Liver (tissue), 9 donors: ENCODE data around the gene FHL5. TPM values are rescaled to one million over a fixed set of nuclear protein-coding genes. Genes with fewer than 3 reads are reported as not detected.
"Not testable (repeated sequence)": the region's sequence is repeated elsewhere in the genome, so short reads cannot be mapped to it uniquely, and the experiment has no call there.

Experiments used
- DNase-seq: peaks from one replicate; pipeline ENCODE4 v3.0.0-alpha.2; 2017; ENCODE audit warnings: low spot score
- H3K27ac ChIP-seq, 2 donors: one replicate each; pipeline ENCODE4 v1.7.0; 2013; ENCODE audit warnings: inconsistent platforms in 2 of 2, low read length in 2 of 2, control low read depth in 1 of 2, low read depth in 1 of 2, mild to moderate bottlenecking in 1 of 2
- H3K27me3 ChIP-seq, 4 donors: one replicate each; pipeline versions ENCODE4 v1.6.1 to v1.7.0; 2013; ENCODE audit warnings: low read length in 3 of 4, inconsistent platforms in 1 of 4, mild to moderate bottlenecking in 1 of 4, moderate library complexity in 1 of 4; ENCODE audit not compliant: control insufficient read depth in 4 of 4, insufficient read depth in 4 of 4
- H3K36me3 ChIP-seq, 4 donors: one replicate each; pipeline versions ENCODE4 v1.6.1 to v1.7.0; 2013; ENCODE audit warnings: low read length in 3 of 4, mild to moderate bottlenecking in 3 of 4, low read depth in 1 of 4, moderate library complexity in 1 of 4; ENCODE audit not compliant: control insufficient read depth in 4 of 4, insufficient read depth in 3 of 4
- H3K4me1 ChIP-seq, 4 donors: one replicate each; pipeline versions ENCODE4 v1.6.1 to v1.7.0; 2013; ENCODE audit warnings: low read length in 3 of 4, mild to moderate bottlenecking in 3 of 4, moderate library complexity in 1 of 4; ENCODE audit not compliant: control insufficient read depth in 4 of 4, insufficient read depth in 4 of 4
- H3K4me3 ChIP-seq, 3 donors: one replicate each; pipeline versions ENCODE4 v1.6.1 to v1.7.0; 2013; ENCODE audit warnings: low read length in 3 of 3, control low read depth in 1 of 3, low read depth in 1 of 3, mild to moderate bottlenecking in 1 of 3
- H3K9ac ChIP-seq, 2 donors: one replicate each; pipeline ENCODE4 v1.7.0; 2013; ENCODE audit warnings: low read length in 2 of 2, mild to moderate bottlenecking in 2 of 2, moderate library complexity in 2 of 2, control low read depth in 1 of 2, low read depth in 1 of 2
- H3K9me3 ChIP-seq, 4 donors: one replicate each; pipeline versions ENCODE4 v1.6.1 to v1.7.0; 2013; ENCODE audit warnings: low read length in 3 of 4; ENCODE audit not compliant: control insufficient read depth in 4 of 4
- FOXA1 ChIP-seq: IDR thresholded peaks from 2 replicates; pipeline ENCODE4 v1.6.1; 2016; ENCODE audit warnings: antibody characterized with exemption
- FOXA2 ChIP-seq: IDR thresholded peaks from 2 replicates; pipeline ENCODE4 v1.6.1; 2016; ENCODE audit warnings: antibody characterized with exemption
- GABPA ChIP-seq, 2 donors: IDR thresholded peaks in 1 of 2; conservative IDR thresholded peaks in 1 of 2; 2 replicates each; pipeline ENCODE4 v1.6.1; 2016; ENCODE audit warnings: antibody characterized with exemption in 2 of 2, mild to moderate bottlenecking in 1 of 2, moderate library complexity in 1 of 2
- HNF4A ChIP-seq, 2 donors: conservative IDR thresholded peaks; 2 replicates each; pipeline ENCODE4 v1.6.1; 2016; ENCODE audit warnings: antibody characterized with exemption in 2 of 2, mild to moderate bottlenecking in 2 of 2
- HNF4G ChIP-seq: IDR thresholded peaks from 2 replicates; pipeline ENCODE4 v1.6.1; 2016; ENCODE audit warnings: antibody characterized with exemption
- JUND ChIP-seq, 2 donors: IDR thresholded peaks; 2 replicates each; pipeline ENCODE4 v1.6.1; 2016; ENCODE audit warnings: antibody characterized with exemption in 2 of 2
- NR2F2 ChIP-seq: IDR thresholded peaks from 2 replicates; pipeline ENCODE4 v1.6.1; 2016; ENCODE audit warnings: antibody characterized with exemption
- RAD21 ChIP-seq, 2 donors: IDR thresholded peaks; 2 replicates each; pipeline ENCODE4 v1.6.1; 2016; ENCODE audit warnings: antibody characterized with exemption in 2 of 2, mild to moderate bottlenecking in 2 of 2
- RXRA ChIP-seq, 2 donors: IDR thresholded peaks; 2 replicates each; pipeline ENCODE4 v1.6.1; 2017 to 2018; ENCODE audit warnings: antibody characterized with exemption in 2 of 2, mild to moderate bottlenecking in 1 of 2
- TAF1 ChIP-seq: conservative IDR thresholded peaks from 2 replicates; pipeline ENCODE4 v1.6.1; 2016; ENCODE audit warnings: antibody characterized with exemption, mild to moderate bottlenecking
- YY1 ChIP-seq: IDR thresholded peaks from 2 replicates; pipeline ENCODE4 v1.6.1; 2016; ENCODE audit warnings: antibody characterized with exemption, mild to moderate bottlenecking
- WGBS: extraction: QIAGEN DNeasy Blood & Tissue Kit; methylation state at CpG from one replicate; pipeline ENCODE4 v1.1.7; 2013; 5-methylcytosine and 5-hydroxymethylcytosine counted together
- polyA plus RNA-seq, 2 donors: library from polyadenylated mRNA; stranded (reverse) in 1 of 2; unstranded in 1 of 2; fragments of 200-250 nt in 1 of 2; fragments of >200 nt in 1 of 2; fragmentation: Nextera tagmentation in 1 of 2; extraction: Ambion mirVana in 1 of 2; gene quantifications; one replicate each; pipeline versions ENCODE4 v1.2.1 to v1.2.3, GENCODE V29; 2013 to 2015
- total RNA-seq, 2 donors: library from RNA; depleted of rRNA; stranded (reverse); fragments of >200 nt; gene quantifications; one replicate each; pipeline ENCODE4 v1.2.3, GENCODE V29; 2014
- TF ChIP-seq, protein P1 (sequence below): IDR thresholded peaks from 2 replicates; pipeline ENCODE4 v1.6.1; 2016; ENCODE audit warnings: antibody characterized with exemption, mild to moderate bottlenecking
- donor health status: healthy.
- donor health status: healthy.
- donor health status: healthy.
- donor health status: healthy.
- donor health status: healthy.

FHL5 gene
- total and polyA plus RNA-seq, 4 donors: 0.22 to 0.42 (median 0.33) TPM; not detected in 1

- not testable (repeated sequence) for H3K9ac ChIP-seq, DNase-seq, H3K9me3 ChIP-seq, H3K4me3 ChIP-seq, H3K4me1 ChIP-seq, H3K27ac ChIP-seq, H3K27me3 ChIP-seq
- peaks cover 2 to 12% (median 9%) of the 10 kb centered on the region in 4 donors for H3K36me3 ChIP-seq
- WGBS: 96% methylated on average over 2 of the region's 2 CpGs
Observed at GRCh38 chr6:96559740-96560139, 3.2 kb upstream of the FHL5 start.

DNA sequence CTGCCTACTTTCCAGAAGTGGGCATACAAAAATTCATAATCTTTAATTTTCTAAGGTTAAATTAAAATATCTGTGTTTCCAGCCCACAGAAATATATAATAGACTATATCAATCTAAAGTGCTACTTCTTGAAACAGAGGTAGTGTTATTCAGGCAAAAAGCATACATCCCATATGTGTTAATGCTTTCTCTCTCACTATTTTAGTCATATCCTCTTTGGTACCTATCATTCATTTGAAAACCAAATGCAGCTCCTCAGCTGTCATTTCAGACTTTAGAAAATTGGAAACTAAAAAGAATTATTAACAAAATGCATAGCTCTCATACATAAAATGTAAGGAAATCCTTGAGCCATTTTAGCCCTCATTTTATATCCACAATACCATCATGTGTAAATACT lies 925 bp downstream of the FHL5 start:
- Histone ChIP-seq H3K27me3 (no peaks in the 10 kb centered on the region), H3K9ac (no peak overlapping the region), H3K36me3 (no peaks in the 10 kb centered on the region), H3K4me3 (no peak overlapping the region), H3K9me3 (no peaks in the 10 kb centered on the region), H3K4me1 (no peaks in the 10 kb centered on the region), H3K27ac (no peak overlapping the region)
- TF ChIP-seq, protein P1, sequence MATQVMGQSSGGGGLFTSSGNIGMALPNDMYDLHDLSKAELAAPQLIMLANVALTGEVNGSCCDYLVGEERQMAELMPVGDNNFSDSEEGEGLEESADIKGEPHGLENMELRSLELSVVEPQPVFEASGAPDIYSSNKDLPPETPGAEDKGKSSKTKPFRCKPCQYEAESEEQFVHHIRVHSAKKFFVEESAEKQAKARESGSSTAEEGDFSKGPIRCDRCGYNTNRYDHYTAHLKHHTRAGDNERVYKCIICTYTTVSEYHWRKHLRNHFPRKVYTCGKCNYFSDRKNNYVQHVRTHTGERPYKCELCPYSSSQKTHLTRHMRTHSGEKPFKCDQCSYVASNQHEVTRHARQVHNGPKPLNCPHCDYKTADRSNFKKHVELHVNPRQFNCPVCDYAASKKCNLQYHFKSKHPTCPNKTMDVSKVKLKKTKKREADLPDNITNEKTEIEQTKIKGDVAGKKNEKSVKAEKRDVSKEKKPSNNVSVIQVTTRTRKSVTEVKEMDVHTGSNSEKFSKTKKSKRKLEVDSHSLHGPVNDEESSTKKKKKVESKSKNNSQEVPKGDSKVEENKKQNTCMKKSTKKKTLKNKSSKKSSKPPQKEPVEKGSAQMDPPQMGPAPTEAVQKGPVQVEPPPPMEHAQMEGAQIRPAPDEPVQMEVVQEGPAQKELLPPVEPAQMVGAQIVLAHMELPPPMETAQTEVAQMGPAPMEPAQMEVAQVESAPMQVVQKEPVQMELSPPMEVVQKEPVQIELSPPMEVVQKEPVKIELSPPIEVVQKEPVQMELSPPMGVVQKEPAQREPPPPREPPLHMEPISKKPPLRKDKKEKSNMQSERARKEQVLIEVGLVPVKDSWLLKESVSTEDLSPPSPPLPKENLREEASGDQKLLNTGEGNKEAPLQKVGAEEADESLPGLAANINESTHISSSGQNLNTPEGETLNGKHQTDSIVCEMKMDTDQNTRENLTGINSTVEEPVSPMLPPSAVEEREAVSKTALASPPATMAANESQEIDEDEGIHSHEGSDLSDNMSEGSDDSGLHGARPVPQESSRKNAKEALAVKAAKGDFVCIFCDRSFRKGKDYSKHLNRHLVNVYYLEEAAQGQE: no peak
- no peak for TF ChIP-seq RXRA (IDR thresholded peaks at IDR 0.05)
- no peak for TF ChIP-seq JUND (IDR thresholded peaks at IDR 0.05)
- no peak for TF ChIP-seq NR2F2
- no peak for DNase-seq

DNA sequence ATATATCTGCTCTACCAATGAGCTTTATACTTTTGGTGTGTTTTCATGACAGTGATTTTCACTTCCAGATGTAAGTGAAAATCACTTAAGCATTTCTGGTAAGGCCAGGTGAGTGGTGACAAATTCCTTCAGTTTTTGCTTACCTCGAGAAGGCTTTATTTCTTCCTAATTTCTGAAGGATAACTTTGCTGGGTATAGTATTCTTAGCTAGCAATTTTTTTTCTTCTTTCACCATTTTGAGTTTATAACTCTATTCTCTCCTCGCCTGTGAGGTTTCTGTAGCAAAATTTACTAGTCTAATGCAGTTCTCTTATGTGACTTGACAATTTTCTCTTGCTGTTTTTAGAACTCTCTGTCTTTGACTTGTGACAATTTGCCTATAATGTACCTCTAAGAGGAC lies 7.1 kb downstream of the FHL5 start:
- Histone ChIP-seq H3K4me1 (peaks cover 0 to 10% (median 0%) of the 10 kb centered on the region in 4 donors), H3K9me3 (peaks cover 2 to 11% (median 7%) of the 10 kb centered on the region in 4 donors), H3K9ac (no peak overlapping the region), H3K27ac (no peak overlapping the region), H3K27me3 (no peaks in the 10 kb centered on the region), H3K4me3 (no peak overlapping the region), H3K36me3 (no peaks in the 10 kb centered on the region)
- DNase-seq: no peak
- TF ChIP-seq FOXA1 (no peak), RXRA (IDR thresholded peaks at IDR 0.05) (no peak), HNF4A (conservative IDR thresholded peaks at IDR 0.05) (no peak), RAD21 (IDR thresholded peaks at IDR 0.05) (no peak), GABPA (IDR thresholded peaks at IDR 0.05 in 1 of 2, conservative IDR thresholded peaks at IDR 0.05 in 1 of 2) (no peak), TAF1 (no peak), FOXA2 (no peak), YY1 (no peak), HNF4G (no peak)
- TF ChIP-seq, protein P1: no peak
- 72% methylated on average over 2 of the region's 2 CpGs for WGBS
